Medulla oblongata (tissue), 1 donor: ENCODE data around the gene MACO1.
"Not testable (repeated sequence)": the region's sequence is repeated elsewhere in the genome, so short reads cannot be mapped to it uniquely, and the experiment has no call there.

Experiments used
- DNase-seq: peaks from one replicate; pipeline ENCODE4 v3.0.0-alpha.2; 2015; ENCODE audit errors: extremely low spot score

The MACO1 gene

GRCh38 chr1:25458541-25459298 lies 28.0 kb downstream of the MACO1 start:
- no peak for DNase-seq

- DNase-seq = no peak
Observed at GRCh38 chr1:25460020-25460419, 29.3 kb downstream of the MACO1 start.

GRCh38 chr1:25460816-25461215 lies 30.1 kb downstream of the MACO1 start:
- not testable (repeated sequence) for DNase-seq

- no peak for DNase-seq
Observed at GRCh38 chr1:25461849-25462248, 31.2 kb downstream of the MACO1 start.

GRCh38 chr1:25462732-25463131 lies 32.0 kb downstream of the MACO1 start:
- no peak for DNase-seq

- no peak for DNase-seq
Observed at GRCh38 chr1:25467193-25467592, 36.5 kb downstream of the MACO1 start.

DNA sequence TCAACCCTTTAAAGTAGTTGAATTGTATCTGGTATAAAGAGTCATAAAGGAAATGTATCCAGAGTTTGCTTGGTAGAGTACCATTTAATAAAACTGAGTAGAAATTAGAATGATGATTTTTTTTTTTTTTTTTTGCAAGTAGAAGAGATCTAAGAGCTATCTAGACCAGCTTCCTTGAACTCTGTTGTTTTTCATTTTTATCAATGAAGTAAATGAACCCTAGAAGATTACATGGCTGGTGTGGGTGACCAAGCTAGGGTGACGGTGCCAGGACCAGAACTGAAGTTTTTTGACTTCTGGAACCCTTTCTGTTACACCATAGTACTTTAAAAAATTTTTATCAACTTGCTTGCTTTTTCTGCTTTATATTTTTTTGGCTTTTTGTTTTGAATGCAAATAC lies 36.9 kb downstream of the MACO1 start:
- DNase-seq = no peak

- no peak for DNase-seq
Observed at GRCh38 chr1:25468033-25468432, 37.3 kb downstream of the MACO1 start.

DNA sequence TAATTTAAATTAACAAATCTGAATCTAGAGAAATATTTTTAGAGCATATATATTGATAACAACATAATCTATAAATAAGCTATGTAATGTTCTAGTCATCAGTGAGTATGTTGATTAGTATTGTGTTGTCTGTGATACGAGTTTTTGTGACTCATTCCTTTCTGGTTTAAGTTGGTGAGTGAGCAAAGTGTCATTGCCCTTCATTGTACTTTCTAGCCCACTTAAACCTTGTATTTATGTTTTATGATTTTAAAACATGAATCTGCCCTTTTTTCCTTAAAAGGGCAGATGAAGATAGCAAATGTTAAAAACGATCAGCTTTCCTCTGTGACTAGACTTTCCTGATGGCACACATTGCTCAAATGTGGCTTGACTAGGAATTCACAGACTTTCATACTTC lies 38.5 kb downstream of the MACO1 start:
- DNase-seq = no peak

- no peak for DNase-seq
Observed at GRCh38 chr1:25472471-25472870, 41.8 kb downstream of the MACO1 start.

DNA sequence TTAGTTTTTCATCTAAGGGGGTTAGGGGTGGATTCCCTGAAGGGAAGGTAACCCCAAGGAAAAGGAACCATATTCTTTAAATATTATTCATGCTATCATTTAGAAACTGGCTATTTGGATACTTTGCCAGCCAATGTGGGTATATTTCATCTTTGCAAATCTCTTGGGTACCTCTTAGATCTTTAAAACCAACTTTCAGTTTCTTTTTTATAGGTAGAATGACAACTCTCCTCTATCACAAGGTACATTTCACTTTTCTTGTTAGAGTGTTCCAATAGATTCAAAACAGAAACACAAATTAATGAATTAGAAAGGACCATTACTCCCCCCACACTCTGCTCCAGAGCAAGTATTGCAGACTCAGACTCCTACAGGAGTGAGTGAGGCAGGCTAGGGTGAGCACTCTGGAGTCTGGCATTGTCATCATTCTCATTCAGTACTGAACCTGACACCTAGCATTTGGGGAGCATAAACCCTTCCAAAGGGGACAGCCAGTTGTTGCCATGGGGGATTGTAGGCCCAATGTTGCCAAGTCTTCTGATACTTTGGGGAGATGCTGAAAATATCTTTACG lies 43.0 kb downstream of the MACO1 start:
- no peak for DNase-seq

DNA sequence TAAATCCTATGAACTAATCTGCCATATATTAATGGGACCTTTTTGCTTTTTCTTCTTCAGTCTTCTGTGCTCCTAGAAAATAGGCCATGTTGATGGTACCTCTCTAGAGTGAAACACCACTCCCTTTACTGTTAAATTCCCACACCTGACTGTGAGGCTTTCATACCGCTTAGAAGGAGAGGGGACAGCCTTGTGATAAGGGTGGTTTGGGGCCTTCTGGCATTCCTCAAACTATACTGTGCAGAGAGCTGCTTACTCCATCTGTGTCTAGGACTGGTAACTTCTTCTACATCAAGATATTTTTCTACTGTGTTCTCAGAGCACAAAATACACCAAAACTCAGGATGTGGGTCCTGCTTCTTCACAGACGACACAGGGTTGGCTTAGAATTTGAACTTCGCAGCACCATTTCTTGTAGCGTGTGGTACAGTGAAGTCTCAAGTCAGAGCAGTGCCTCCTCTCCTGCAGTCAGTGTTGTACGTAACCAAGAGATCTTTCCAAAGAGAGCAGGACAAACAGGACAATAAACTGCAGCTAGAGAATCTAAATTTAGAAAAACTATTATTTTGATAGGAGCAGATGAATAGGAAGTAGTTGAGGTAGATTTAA lies 43.8 kb downstream of the MACO1 start:
- DNase-seq = no peak

DNA sequence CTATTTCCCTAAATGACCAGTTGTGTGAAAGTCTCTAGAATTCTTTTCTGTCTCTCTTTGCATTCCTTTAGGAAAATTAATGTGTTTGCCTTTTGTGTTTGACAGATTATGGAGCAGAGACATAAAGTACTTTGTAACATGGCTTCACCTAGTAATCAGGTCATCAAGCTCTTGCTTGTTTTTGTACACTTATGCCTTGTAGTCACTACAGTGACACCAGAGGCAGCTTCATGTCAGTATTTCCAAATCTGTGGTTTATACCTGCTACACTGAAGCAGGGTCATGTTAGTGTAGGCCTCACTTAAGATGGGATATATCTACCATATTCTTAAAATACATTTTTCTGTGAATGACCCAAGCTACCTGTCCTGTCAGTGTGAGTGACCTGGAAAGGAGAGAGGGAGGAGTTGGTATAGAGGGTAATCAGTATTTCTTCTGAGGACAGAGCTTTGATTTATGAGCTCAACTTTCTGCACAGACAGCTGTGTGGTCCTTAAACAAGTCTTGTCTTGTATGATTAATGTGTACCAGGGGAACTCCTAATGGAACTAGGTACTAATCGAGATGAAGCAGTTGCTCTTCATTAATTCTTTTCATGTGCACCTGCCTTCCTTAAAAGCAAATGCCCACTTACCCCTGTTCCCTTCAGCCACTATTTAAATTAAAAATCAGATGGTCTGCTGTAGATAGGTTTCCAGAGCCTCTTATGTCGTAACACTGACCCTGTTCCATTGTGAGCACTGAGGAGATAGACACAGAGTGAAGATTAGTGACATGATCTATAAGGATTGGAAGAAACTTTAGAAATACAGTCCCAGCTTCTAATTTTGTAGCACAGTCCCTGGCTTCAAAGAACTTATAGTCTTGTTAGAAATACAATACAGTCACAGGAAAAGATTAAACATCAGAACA lies 45.7 kb downstream of the MACO1 start:
- DNase-seq = no peak

GRCh38 chr1:25477448-25478034 lies 46.8 kb downstream of the MACO1 start:
- no peak for DNase-seq

DNA sequence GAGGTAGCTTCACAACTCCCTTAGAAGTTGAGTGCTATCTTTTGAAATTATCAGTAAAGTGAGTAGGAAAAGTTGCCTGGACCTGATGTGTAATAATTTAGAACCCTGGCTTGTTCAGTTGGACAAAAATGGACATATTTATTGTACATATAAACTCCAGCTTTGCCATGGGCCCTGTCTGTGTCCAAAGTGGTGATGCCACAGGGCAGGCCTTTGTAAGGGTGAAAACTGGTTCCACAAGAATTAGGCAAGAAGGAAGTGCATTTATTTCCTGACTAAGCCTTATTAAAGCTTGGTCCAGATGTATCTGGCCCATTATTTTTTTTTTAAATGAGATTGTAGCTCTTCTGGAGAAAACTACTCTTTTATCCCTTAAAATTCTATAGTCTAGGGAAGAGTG lies 47.9 kb downstream of the MACO1 start:
- no peak for DNase-seq

GRCh38 chr1:25481625-25482024 lies 50.9 kb downstream of the MACO1 start:
- DNase-seq = no peak

DNA sequence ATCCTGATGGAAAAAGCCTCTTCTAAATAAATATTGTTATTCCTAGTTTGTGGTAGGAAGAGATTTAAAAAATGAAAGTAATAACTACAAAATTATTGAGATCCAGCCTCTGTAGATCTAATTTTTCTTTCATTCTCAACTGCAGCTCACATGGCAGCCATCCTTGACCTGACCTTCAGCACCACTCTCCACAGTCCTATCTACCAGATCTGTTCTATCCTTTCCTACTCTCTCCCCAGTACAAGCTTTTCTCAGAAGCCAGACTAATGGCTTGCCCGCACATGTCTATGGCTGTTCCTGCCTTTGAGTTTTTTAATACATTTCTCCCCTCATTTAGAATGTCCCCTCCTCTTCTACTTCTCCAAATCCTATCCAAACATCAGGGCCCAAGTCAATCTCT lies 51.5 kb downstream of the MACO1 start:
- DNase-seq = no peak

DNA sequence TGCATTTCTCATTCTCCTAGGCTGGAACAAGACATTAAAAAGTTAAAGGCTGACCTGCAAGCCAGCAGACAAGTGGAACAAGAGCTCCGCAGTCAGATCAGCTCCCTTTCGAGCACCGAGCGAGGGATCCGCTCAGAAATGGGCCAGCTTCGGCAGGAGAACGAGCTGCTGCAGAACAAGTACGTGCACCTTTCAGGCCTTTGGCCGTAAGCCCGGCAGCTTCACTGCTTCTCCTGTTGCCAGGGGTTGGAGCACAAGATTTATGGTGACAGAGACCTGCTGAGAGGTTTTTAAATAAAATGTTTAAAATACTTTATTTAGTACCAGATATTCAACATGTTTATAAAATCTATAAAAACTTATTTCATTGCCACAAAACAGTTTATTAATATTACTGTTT lies 53.4 kb downstream of the MACO1 start:
- DNase-seq = peak; percentile 23

DNA sequence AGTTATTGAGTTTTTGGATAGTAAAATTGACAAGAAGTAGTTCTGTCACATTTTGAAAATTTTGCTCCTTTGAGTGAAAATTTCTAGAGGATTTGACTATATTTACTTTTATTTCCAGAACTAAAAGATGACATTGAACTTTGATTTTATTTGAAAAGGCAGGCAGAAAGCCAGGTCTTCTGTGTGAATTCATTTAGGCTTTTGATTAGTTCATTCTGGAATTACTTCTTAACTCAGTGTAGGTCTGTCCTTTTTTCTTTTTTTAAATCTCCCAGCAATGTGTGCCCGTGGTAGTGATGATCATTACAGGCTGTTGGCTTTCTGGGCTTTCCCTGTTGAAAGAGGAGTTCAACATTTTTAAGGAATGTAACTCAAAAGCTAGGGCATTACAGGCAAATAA lies 53.8 kb downstream of the MACO1 start:
- DNase-seq = no peak

DNA sequence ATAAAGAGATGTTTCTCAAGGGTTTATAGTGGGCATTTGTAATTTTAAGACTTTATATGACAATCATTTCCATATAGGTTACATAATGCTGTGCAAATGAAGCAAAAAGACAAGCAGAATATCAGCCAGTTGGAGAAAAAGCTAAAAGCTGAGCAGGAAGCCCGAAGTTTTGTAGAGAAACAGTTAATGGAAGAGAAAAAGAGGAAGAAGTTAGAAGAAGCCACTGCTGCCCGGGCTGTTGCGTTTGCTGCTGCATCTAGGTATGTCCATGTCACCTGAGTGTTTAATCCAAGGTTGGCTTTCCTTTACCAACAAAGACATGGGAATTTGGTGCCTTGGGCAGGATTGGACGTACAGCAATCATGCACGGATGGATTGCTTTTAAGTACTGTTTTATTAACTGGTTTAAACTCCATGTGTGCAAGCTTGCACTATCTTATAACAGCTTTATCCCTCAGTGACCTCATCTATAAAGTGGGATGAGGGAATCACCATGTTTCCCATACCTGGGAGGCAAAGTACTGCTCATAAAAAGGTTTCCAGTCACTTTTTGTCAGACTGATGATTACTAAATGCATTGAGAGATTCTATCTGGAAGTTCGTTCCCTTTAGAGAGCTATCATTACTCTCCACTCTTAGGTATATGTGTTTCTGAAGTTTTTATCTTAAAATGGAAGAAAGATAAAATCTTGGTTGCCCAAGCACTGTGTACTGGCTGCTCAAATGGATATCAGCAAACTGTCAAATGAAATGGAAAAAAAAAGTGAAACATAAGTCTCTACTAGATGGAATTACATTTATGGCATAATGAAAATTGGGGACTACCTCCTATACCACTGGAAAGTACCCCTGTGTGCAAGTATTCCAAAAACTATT lies 55.1 kb downstream of the MACO1 start:
- DNase-seq = no peak

- peak; percentile 19 for DNase-seq
Observed at GRCh38 chr1:25486602-25487001, 55.9 kb downstream of the MACO1 start.
